ENCODE data around the gene GSX1.
"Not testable (repeated sequence)": the region's sequence is repeated elsewhere in the genome, so short reads cannot be mapped to it uniquely, and the experiment has no call there.

Gene GSX1

GRCh38 chr13:27794921-27795717 lies 2.8 kb downstream of the GSX1 start:
- DNase-seq: no peak

GRCh38 chr13:27795718-27796019 lies 3.4 kb downstream of the GSX1 start:
- DNase-seq: no peak

GRCh38 chr13:27796544-27797227 lies 4.4 kb downstream of the GSX1 start:
- no peak for DNase-seq

- DNase-seq: no peak
Measured at GRCh38 chr13:27797228-27797624, 4.9 kb downstream of the GSX1 start.

- DNase-seq: no peak
Measured at GRCh38 chr13:27806744-27807387, 14.6 kb downstream of the GSX1 start.

- no peak for DNase-seq
Measured at GRCh38 chr13:27808851-27809550, 16.7 kb downstream of the GSX1 start.

- no peak for DNase-seq
Measured at GRCh38 chr13:27810009-27810408, 17.7 kb downstream of the GSX1 start.

- DNase-seq: no peak
Measured at GRCh38 chr13:27810461-27810860, 18.2 kb downstream of the GSX1 start.

- no peak for DNase-seq
Measured at GRCh38 chr13:27813826-27814225, 21.5 kb downstream of the GSX1 start.

- not testable (repeated sequence) for DNase-seq
Measured at GRCh38 chr13:27817832-27818231, 25.5 kb downstream of the GSX1 start.

- DNase-seq: no peak
Measured at GRCh38 chr13:27820524-27821482, 28.5 kb downstream of the GSX1 start.

GRCh38 chr13:27821566-27821965 lies 29.3 kb downstream of the GSX1 start:
- DNase-seq: no peak

- DNase-seq: no peak
Measured at GRCh38 chr13:27822258-27822872, 30.1 kb downstream of the GSX1 start.

GRCh38 chr13:27822873-27823311 lies 30.6 kb downstream of the GSX1 start:
- no peak for DNase-seq

- no peak for DNase-seq
Measured at GRCh38 chr13:27824121-27824520, 31.8 kb downstream of the GSX1 start.

- DNase-seq: no peak
Measured at GRCh38 chr13:27825072-27825471, 32.8 kb downstream of the GSX1 start.

GRCh38 chr13:27826379-27827353 lies 34.4 kb downstream of the GSX1 start:
- peak; percentile 64 for DNase-seq

- DNase-seq: no peak
Measured at GRCh38 chr13:27827646-27828045, 35.4 kb downstream of the GSX1 start.

- DNase-seq: no peak
Measured at GRCh38 chr13:27830010-27830409, 37.7 kb downstream of the GSX1 start.

GRCh38 chr13:27833206-27833605 lies 40.9 kb downstream of the GSX1 start:
- DNase-seq: no peak

GRCh38 chr13:27834095-27834494 lies 41.8 kb downstream of the GSX1 start:
- no peak for DNase-seq
